Measurements from ENCODE around the gene FASN. TPM values are rescaled to one million over a fixed set of nuclear protein-coding genes. Genes with fewer than 3 reads are reported as not detected.
A peak's percentile ranks its signal among the peaks of the same experiment; 100 is the strongest.

Gene FASN
- total and polyA plus RNA-seq, 8 donors: 18.0 to 550 (median 40.0) TPM

DNA sequence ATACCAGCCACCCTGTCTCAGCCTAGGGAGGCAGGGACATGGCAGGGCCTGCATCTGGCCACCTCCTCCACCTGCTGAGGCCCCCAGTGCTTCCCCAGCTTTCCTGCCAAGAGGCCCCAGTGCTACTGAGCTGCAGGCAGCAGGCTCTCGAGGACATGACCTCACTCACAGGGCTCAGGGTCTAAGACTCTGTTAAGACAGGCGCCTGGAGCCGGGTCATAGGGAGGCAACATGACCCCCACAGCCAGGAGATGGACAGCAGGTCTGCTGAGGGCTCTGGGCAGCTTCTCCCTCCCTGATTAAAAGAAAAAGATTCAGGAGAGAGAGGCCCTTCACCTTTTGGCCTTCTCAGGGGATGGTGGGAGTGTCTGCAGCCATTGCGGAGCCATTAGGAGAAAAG is 23.2 kb upstream of the FASN start:
- ATAC-seq (no peak), DNase-seq (no peak)
- intact Hi-C loops (cut with DNase I): no loop called here
- TF ChIP-seq, protein P1, sequence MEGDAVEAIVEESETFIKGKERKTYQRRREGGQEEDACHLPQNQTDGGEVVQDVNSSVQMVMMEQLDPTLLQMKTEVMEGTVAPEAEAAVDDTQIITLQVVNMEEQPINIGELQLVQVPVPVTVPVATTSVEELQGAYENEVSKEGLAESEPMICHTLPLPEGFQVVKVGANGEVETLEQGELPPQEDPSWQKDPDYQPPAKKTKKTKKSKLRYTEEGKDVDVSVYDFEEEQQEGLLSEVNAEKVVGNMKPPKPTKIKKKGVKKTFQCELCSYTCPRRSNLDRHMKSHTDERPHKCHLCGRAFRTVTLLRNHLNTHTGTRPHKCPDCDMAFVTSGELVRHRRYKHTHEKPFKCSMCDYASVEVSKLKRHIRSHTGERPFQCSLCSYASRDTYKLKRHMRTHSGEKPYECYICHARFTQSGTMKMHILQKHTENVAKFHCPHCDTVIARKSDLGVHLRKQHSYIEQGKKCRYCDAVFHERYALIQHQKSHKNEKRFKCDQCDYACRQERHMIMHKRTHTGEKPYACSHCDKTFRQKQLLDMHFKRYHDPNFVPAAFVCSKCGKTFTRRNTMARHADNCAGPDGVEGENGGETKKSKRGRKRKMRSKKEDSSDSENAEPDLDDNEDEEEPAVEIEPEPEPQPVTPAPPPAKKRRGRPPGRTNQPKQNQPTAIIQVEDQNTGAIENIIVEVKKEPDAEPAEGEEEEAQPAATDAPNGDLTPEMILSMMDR (IDR thresholded peaks at IDR 0.05): no peak
- Histone ChIP-seq H3K9me3 (no peaks in the 10 kb centered on the region), H3K27ac (no peak overlapping the region), H3K4me3 (no peak overlapping the region), H3K27me3 (no peaks in the 10 kb centered on the region), H3K4me1 (peaks cover 0 to 9% of the 10 kb centered on the region in 2 donors), H3K36me3 (peaks cover 0 to 14% of the 10 kb centered on the region in 2 donors)

DNA sequence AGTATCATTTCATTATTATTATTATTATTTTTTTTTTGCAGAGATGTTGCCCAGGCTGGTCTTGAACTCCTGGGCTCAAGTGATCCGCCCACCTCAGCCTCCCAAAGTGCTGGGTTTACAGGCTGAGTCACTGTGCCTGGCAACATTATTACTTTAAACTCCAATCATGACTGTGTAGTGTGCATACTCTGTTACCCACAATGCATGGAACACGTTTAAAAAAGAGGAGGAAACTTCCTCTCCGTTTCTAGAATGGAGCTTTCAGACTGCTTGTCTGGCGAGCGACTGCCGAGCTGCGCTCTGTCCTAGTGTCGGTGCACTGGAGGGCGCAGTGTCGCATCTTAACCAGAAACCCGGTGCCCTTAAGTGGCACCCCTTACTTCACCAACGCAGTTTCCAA is 22.1 kb upstream of the FASN start:
- ATAC-seq: no peak
- TF ChIP-seq, protein P1 (IDR thresholded peaks at IDR 0.05): no peak
- Histone ChIP-seq H3K36me3 (peaks cover 0 to 14% of the 10 kb centered on the region in 2 donors), H3K4me3 (no peak overlapping the region), H3K4me1 (peaks cover 0 to 9% of the 10 kb centered on the region in 2 donors), H3K27ac (no peak overlapping the region), H3K9me3 (no peaks in the 10 kb centered on the region), H3K27me3 (no peaks in the 10 kb centered on the region)
- intact Hi-C loops (cut with DNase I): no loop called here
- no peak for DNase-seq

DNA sequence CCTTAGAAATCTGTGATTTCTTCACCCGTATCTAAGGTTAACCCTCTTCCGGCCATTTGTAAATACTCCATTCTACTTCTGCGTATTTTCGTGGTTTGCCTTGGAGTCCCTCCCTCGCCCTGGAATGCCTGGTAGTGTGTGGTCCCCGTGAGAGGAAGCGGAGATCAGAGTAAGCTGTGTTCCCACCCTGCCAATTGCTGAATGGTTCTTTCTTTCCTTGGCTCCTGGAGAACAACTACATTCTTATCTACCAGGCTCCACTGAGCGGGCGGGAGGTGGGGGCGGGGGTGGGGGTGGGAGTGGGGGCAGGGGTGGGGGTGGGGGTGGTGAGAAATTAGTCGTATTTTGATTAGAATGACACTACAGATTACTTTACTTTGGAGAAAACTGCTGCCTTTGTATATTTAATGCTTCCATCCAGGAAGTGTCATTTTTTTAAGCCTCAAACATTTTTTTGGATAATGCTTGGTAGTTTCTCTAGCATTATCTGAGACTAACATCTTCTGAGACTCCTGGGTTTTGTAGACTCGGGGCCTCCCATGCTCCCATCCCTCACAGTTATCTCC is 20.9 kb upstream of the FASN start:
- DNase-seq (peak in 1 of 4 donors; percentile 57), ATAC-seq (peak; percentile 81)
- Histone ChIP-seq H3K36me3 (peaks cover 0 to 11% of the 10 kb centered on the region in 2 donors), H3K4me3 (no peak overlapping the region), H3K4me1 (peaks cover 0 to 9% of the 10 kb centered on the region in 2 donors), H3K9me3 (no peaks in the 10 kb centered on the region), H3K27ac (peak overlapping the region; percentile 40 to 67), H3K27me3 (no peaks in the 10 kb centered on the region)
- intact Hi-C loops (cut with DNase I): no loop called here
- TF ChIP-seq, protein P1 (IDR thresholded peaks at IDR 0.05): no peak

DNA sequence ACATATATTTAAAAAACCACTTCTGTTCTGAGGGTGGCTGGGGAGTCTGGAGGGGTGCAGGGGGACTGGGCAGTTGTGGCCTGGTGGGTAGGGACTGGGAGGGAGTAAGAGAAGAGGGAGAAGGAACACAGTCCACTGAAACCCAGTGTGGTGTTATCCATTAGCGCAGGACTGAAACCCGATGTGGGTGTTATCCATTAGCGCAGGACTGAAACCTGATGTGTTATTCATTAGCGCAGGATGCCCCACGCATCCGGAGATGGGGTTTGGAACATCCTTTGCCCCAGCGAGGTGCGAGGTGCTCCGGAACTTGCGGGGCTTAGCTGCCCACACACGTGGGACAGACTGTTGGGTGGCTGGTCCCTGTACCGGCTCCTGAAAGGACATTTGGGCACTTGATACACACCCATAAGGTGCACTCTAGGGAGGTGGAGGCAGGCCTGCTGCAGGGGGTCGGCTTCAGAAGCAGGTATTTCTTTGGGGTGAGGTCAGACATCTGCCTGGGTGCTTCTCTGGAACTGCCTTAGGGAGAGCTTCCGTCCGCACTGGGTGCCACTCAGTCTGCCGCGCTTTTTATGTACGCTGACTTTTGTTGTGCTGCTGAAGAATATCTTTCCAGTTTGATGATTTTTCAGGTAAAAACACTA is 20.3 kb upstream of the FASN start:
- intact Hi-C loops (cut with DNase I): no loop called here
- peaks cover 0 to 11% of the 10 kb centered on the region in 2 donors for H3K36me3 ChIP-seq
- H3K27me3 ChIP-seq: no peaks in the 10 kb centered on the region
- no peaks in the 10 kb centered on the region for H3K9me3 ChIP-seq
- ATAC-seq: peak; percentile 52
- H3K4me1 ChIP-seq: peaks cover 0 to 9% of the 10 kb centered on the region in 2 donors
- DNase-seq: no peak
- H3K4me3 ChIP-seq: no peak overlapping the region
- peak overlapping the region; percentile 40 to 67 for H3K27ac ChIP-seq
- TF ChIP-seq, protein P1 (IDR thresholded peaks at IDR 0.05): no peak

DNA sequence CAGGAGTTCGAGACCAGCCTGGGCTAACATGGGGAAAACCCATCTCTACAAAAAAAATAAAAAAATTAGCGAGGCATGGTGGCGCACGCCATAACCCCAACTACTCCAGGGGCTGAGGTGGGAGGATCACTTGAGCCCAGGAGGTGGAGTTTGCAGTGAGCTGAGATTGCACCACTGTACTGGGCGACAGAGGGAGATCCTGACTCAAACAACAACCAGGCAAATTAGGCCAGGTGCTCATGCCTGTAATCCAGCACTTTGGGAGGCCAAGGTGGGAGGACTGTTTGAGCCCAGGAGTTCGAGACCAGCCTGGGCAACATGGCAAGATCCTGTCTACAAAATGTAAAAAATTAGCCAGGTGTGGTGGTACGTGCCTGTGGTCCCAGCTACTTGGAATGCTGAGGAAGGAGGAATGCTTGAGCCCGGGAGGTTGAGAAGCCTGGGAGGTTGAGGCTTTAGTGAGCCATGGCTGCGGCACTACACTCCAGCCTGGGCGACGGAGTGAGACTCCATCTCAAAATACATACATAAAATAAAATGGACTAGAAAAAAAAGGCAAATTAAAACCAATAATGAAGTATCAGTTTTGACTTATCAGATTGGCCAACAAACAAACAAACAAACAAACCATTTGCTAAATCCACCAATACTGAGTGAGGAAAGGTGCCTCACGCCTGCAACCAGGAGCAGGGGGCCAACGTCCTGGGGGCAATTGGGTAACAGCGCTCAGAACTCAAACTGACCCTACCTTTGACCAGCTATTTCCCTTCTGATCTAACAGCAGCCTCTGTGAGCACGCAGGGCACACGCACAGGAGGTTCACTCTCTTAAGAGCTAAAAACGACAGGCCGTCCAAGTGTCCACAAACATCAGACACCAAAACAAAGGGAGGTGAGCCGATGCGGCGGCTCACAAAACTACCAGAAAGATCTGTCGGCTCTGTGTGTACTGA is 19.4 kb upstream of the FASN start:
- Histone ChIP-seq H3K4me3 (no peak overlapping the region), H3K27me3 (no peaks in the 10 kb centered on the region), H3K9me3 (no peaks in the 10 kb centered on the region), H3K36me3 (peaks cover 0 to 11% of the 10 kb centered on the region in 2 donors), H3K4me1 (peaks cover 1 to 9% of the 10 kb centered on the region in 2 donors), H3K27ac (no peak overlapping the region)
- intact Hi-C loops (cut with DNase I): no loop called here
- no peak for ATAC-seq
- TF ChIP-seq, protein P1 (IDR thresholded peaks at IDR 0.05): no peak
- DNase-seq: no peak

All from left lung (tissue), 10 donors.